CD8-positive, alpha-beta memory T cell (primary cell): ENCODE results near the gene MAPK8IP1. TPM values are rescaled to one million over a fixed set of nuclear protein-coding genes. Genes with fewer than 3 reads are reported as not detected.
A peak's percentile ranks its signal among the peaks of the same experiment; 100 is the strongest.

Source experiments
- CTCF ChIA-PET: fragments of 350-600 bp; sonication (Branson Sonifier 250); formaldehyde crosslinking; loops from one replicate; lab custom pipeline; 2021; ENCODE audit warnings: antibody characterized with exemption; lab: Charles Lee
- POLR2A ChIA-PET: fragments of 350-600 bp; sonication (Branson Sonifier 250); formaldehyde crosslinking; loops from one replicate; lab custom pipeline; 2021; ENCODE audit warnings: antibody characterized with exemption; lab: Charles Lee
- DNase-seq, 5 donors: peaks; one replicate each; pipeline versions ENCODE4 v3.0.0 to v3.0.0-alpha.2; 2020 to 2022; ENCODE audit warnings: mixed read lengths in 1 of 5
- H3K27ac ChIP-seq: one replicate; pipeline ENCODE4 v1.7.0; 2013; ENCODE audit warnings: low read depth, mild to moderate bottlenecking, low read length, moderate library complexity
- H3K27me3 ChIP-seq: 2 replicates; pipeline ENCODE4 v1.7.0; 2013; ENCODE audit warnings: low read length, mild to moderate bottlenecking; ENCODE audit not compliant: insufficient read depth, poor library complexity, severe bottlenecking
- H3K36me3 ChIP-seq: 2 replicates; pipeline ENCODE4 v1.7.0; 2013; ENCODE audit warnings: mild to moderate bottlenecking, low read length, moderate library complexity; ENCODE audit not compliant: insufficient read depth
- H3K4me1 ChIP-seq: 2 replicates; pipeline ENCODE4 v1.7.0; 2013; ENCODE audit warnings: mild to moderate bottlenecking, low read length, moderate library complexity; ENCODE audit not compliant: insufficient read depth
- H3K4me3 ChIP-seq: 2 replicates; pipeline ENCODE4 v1.7.0; 2013; ENCODE audit warnings: mild to moderate bottlenecking, low read length
- H3K9me3 ChIP-seq: 2 replicates; pipeline ENCODE4 v1.7.0; 2013; ENCODE audit warnings: mild to moderate bottlenecking, low read length
- H3K27ac Mint-ChIP-seq, 8 donors: one replicate each; pipeline ENCODE4 v1.8.0; 2020 to 2021; ENCODE audit warnings: mixed read lengths in 8 of 8, mild to moderate bottlenecking in 6 of 8, inconsistent platforms in 3 of 8, moderate library complexity in 3 of 8
- H3K27me3 Mint-ChIP-seq, 2 donors: one replicate each; pipeline ENCODE4 v1.8.0; 2020 to 2021; ENCODE audit warnings: mixed read lengths in 2 of 2, mild to moderate bottlenecking in 1 of 2, moderate library complexity in 1 of 2
- H3K36me3 Mint-ChIP-seq, 3 donors: one replicate each; pipeline ENCODE4 v1.8.0; 2020 to 2021; ENCODE audit warnings: mixed read lengths in 3 of 3, inconsistent platforms in 1 of 3, mild to moderate bottlenecking in 1 of 3
- H3K4me1 Mint-ChIP-seq, 3 donors: one replicate each; pipeline ENCODE4 v1.8.0; 2020 to 2021; ENCODE audit warnings: mixed read lengths in 3 of 3, inconsistent platforms in 1 of 3, mild to moderate bottlenecking in 1 of 3
- H3K4me3 Mint-ChIP-seq, 7 donors: one replicate each; pipeline ENCODE4 v1.8.0; 2020 to 2021; ENCODE audit warnings: mixed read lengths in 7 of 7, mild to moderate bottlenecking in 6 of 7, moderate library complexity in 4 of 7, inconsistent platforms in 2 of 7
- H3K9me3 Mint-ChIP-seq, 5 donors: one replicate each; pipeline ENCODE4 v1.8.0; 2020 to 2022; ENCODE audit warnings: mixed read lengths in 5 of 5, mild to moderate bottlenecking in 3 of 5, moderate library complexity in 2 of 5, inconsistent platforms in 1 of 5
- polyA plus RNA-seq: library from polyadenylated mRNA; unstranded; fragments of 300-500 nt; fragmentation: Illumina TruSeq; gene quantifications from one replicate; pipeline ENCODE4 v1.2.3, GENCODE V29; 2021
- total RNA-seq, 2 experiments: library from RNA; stranded (reverse); gene quantifications; one replicate each; pipeline ENCODE4 v1.2.3, GENCODE V29; 2021

The MAPK8IP1 gene
- total and polyA plus RNA-seq, 3 experiments from 2014 or later: 0.23 to 1.1 (median 0.98) TPM

DNA sequence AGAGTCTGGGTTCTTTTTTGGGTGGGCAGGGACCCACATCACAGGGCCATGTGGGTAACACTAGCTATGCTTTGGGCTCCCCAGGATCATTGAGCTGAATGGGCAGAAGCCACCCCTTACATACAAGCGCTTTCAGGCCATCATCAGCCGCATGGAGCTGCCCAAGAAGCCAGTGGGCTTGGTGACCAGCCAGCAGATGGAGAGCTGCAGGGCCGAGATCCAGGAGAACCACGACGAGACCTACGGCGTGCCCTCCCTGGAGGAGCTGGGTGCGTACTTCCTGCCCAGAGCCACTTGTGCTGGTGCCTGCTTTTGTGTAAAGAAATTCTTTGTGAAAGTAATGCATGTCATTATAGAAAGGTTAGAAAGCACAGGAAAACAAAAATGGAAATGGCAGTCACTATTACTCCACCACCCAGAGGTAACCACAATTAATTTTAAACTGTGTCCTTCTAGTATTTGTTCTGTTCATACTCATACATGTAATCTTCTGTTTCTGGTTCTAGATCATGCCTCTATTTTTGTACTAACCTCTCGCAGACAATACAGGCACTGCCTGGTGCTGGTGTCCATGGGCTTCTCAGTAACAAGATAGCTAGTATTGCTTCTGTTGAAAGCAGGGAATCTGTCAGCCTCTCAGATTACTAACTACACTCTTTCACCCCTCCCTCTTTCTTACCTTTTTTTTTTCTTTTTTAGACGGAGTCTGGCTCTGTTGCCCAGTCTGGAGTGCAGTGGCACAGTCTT is 24.5 kb upstream of the MAPK8IP1 start:
- DNase-seq: no peak
- ChIA-PET POLR2A (no interaction called here), CTCF (interaction anchor here (2.1 kb wide), 1 partner anchor 14 kb away, joined by 5 read pairs; the partner anchor contains the start of gene CRY2)
- H3K4me1 ChIP-seq: no peaks in the 10 kb centered on the region
- no peak overlapping the region for H3K4me3 Mint-ChIP-seq
- H3K36me3 Mint-ChIP-seq: peaks cover 15 to 90% (median 38%) of the 10 kb centered on the region in 3 donors
- H3K27ac ChIP-seq: no peak overlapping the region
- H3K27me3 ChIP-seq: no peaks in the 10 kb centered on the region
- H3K36me3 ChIP-seq: peaks cover 84% of the 10 kb centered on the region
- no peaks in the 10 kb centered on the region for H3K9me3 ChIP-seq
- peak overlapping the region in 1 of 8 donors; percentile 47 for H3K27ac Mint-ChIP-seq
- no peaks in the 10 kb centered on the region for H3K9me3 Mint-ChIP-seq
- H3K4me3 ChIP-seq: no peak overlapping the region
- no peaks in the 10 kb centered on the region for H3K27me3 Mint-ChIP-seq
- H3K4me1 Mint-ChIP-seq: peaks cover 0 to 6% (median 3%) of the 10 kb centered on the region in 3 donors

DNA sequence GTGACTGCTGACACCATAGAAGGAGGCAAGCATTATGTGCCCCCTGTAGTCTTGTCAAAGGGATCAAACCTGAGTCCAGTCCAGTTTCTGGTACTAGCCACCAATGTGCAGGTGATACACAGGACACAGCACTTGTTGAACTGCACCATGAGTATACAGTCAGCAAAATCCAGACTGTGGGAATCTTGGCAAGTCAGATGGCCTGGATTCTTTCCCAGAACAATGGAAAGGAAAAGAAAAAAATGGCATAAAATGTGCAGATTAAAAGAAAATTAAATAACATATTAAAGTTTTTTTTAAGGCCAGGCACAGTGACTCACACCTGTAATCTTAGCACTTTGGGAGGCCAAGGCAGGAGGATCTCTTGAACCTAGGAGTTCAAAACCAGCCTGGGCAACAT is 21.4 kb upstream of the MAPK8IP1 start:
- peaks cover 0 to 1% of the 10 kb centered on the region in 2 donors for H3K27me3 Mint-ChIP-seq
- ChIA-PET POLR2A (no interaction called here), CTCF (no interaction called here)
- Histone ChIP-seq H3K4me3 (no peak overlapping the region), H3K36me3 (peaks cover 77% of the 10 kb centered on the region), H3K27ac (no peak overlapping the region), H3K4me1 (no peaks in the 10 kb centered on the region), H3K9me3 (no peaks in the 10 kb centered on the region), H3K27me3 (no peaks in the 10 kb centered on the region)
- H3K36me3 Mint-ChIP-seq: peaks cover 20 to 91% (median 43%) of the 10 kb centered on the region in 3 donors
- DNase-seq: no peak
- no peaks in the 10 kb centered on the region for H3K9me3 Mint-ChIP-seq
- H3K27ac Mint-ChIP-seq: no peak overlapping the region
- H3K4me3 Mint-ChIP-seq: no peak overlapping the region
- H3K4me1 Mint-ChIP-seq: no peaks in the 10 kb centered on the region

DNA sequence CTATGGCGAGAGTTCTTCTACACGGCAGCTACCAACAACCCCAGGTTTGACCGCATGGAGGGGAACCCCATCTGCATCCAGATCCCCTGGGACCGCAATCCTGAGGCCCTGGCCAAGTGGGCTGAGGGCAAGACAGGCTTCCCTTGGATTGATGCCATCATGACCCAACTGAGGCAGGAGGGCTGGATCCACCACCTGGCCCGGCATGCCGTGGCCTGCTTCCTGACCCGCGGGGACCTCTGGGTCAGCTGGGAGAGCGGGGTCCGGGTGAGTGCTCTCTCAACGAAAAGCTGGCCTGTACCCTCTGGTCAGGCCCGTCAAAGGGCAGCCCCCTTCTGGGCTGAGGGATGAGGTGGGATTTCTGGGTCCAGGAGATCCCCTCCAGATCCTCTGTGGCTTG is 15.9 kb upstream of the MAPK8IP1 start:
- no peaks in the 10 kb centered on the region for H3K9me3 Mint-ChIP-seq
- H3K4me3 Mint-ChIP-seq: no peak overlapping the region
- Histone ChIP-seq H3K4me1 (no peaks in the 10 kb centered on the region), H3K9me3 (no peaks in the 10 kb centered on the region), H3K27me3 (no peaks in the 10 kb centered on the region), H3K36me3 (peaks cover 64% of the 10 kb centered on the region), H3K4me3 (no peak overlapping the region), H3K27ac (no peak overlapping the region)
- H3K27me3 Mint-ChIP-seq: peaks cover 0 to 1% of the 10 kb centered on the region in 2 donors
- ChIA-PET POLR2A (no interaction called here), CTCF (interaction anchor here (1.0 to 1.1 kb wide), 2 partner anchors 17 to 98 kb away, joined by 3 read pairs; no protein-coding TSS in a partner anchor)
- H3K36me3 Mint-ChIP-seq: peaks cover 18 to 93% (median 48%) of the 10 kb centered on the region in 3 donors
- H3K4me1 Mint-ChIP-seq: no peaks in the 10 kb centered on the region
- DNase-seq: no peak
- H3K27ac Mint-ChIP-seq: no peak overlapping the region

DNA sequence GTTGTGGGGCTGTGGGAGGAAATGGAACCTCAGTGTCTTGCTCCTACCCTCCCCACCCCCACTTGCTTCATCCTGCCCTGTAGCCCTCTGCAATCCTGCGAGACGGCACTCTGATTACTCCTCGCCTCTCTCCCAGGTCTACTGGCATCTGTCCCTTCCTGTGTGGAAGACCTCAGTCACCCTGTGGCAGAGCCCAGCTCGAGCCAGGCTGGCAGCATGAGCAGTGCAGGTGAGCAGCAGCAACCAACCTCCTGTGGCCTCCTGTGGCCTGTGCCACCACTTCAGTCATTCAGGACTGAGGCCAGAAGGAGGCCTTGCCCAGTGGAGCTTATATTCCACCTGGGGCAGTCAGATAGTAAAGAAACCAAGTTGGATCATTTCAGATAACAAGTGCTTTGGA is 14.7 kb upstream of the MAPK8IP1 start:
- peaks cover 69% of the 10 kb centered on the region for H3K36me3 ChIP-seq
- DNase-seq: no peak
- Mint-ChIP-seq H3K27ac (peak overlapping the region in 1 of 8 donors; percentile 9), H3K27me3 (peaks cover 0 to 1% of the 10 kb centered on the region in 2 donors), H3K4me3 (no peak overlapping the region), H3K36me3 (peaks cover 15 to 92% (median 44%) of the 10 kb centered on the region in 3 donors), H3K4me1 (no peaks in the 10 kb centered on the region), H3K9me3 (no peaks in the 10 kb centered on the region)
- ChIA-PET POLR2A (interaction anchor here (0.6 kb wide), 1 partner anchor 26 kb away, joined by 3 read pairs; no protein-coding TSS in a partner anchor), CTCF (interaction anchor here (1.1 kb wide), 1 partner anchor 99 kb away, joined by 3 read pairs; no protein-coding TSS in a partner anchor)
- no peak overlapping the region for H3K4me3 ChIP-seq
- H3K9me3 ChIP-seq: no peaks in the 10 kb centered on the region
- H3K4me1 ChIP-seq: no peaks in the 10 kb centered on the region
- no peak overlapping the region for H3K27ac ChIP-seq
- H3K27me3 ChIP-seq: no peaks in the 10 kb centered on the region

DNA sequence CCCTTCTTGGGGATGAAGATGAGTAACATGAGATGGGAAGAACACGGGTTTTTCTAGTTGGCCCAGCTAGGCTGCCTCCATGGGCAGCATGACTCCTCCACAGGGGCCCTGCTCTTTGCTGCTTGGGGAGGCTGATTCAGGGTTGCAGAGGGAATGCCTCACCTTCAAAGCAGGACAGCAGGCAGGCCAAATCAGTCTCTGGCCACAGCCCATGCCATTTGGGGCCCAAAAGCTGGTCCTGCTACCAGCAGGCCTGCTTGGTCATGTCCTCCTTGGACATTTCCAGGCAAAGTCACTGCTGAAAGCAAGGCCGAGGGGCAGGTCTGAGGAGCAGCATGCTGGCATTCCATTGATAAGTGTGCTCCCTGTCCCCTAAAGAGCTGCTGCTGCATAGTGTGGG is 13.8 kb upstream of the MAPK8IP1 start:
- ChIA-PET CTCF (interaction anchor here (1.3 to 2.0 kb wide), 2 partner anchors 23 to 135 kb away, joined by 4 to 5 read pairs; no protein-coding TSS in a partner anchor), POLR2A (no interaction called here)
- no peak overlapping the region for H3K4me3 ChIP-seq
- H3K9me3 ChIP-seq: no peaks in the 10 kb centered on the region
- Mint-ChIP-seq H3K36me3 (peaks cover 10 to 92% (median 40%) of the 10 kb centered on the region in 3 donors), H3K4me1 (no peaks in the 10 kb centered on the region), H3K9me3 (no peaks in the 10 kb centered on the region), H3K27me3 (no peaks in the 10 kb centered on the region), H3K27ac (no peak overlapping the region), H3K4me3 (no peak overlapping the region)
- no peaks in the 10 kb centered on the region for H3K4me1 ChIP-seq
- H3K27me3 ChIP-seq: no peaks in the 10 kb centered on the region
- no peak overlapping the region for H3K27ac ChIP-seq
- peaks cover 63% of the 10 kb centered on the region for H3K36me3 ChIP-seq
- DNase-seq: no peak

DNA sequence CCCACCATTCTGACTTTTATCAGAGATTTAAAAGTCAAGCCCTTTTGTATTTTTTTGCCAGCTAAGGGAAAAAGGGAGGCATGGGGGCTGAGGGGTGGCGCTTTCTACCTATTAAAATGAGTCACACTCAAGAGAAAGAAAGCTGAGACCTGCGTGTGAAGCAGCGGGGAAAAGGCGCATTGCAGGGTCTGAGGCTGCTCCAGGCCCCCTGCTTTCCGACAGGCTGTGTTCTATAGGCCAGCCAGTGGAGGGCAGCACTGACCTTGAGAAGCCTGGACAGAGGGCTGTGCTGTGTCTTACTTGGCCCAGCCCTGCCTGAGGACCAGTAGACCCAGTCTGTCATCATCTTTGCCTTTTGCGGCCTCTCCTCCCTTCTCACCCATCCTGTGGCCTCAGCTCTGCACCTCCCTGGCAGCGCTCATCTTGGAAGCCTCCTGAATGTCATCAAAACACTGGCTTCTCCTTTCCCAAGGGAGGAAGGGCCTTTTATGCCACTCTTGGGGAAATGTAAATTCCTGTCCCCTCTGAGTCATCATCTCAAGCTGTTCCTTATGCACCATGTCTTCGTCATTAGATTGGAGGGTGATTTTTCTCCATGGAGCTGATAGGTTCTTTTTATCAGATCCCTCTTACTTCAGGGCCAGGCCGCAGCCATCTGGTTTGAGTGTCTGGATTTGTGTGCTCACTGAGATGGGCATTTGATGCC is 12.6 kb upstream of the MAPK8IP1 start:
- H3K9me3 ChIP-seq: no peaks in the 10 kb centered on the region
- Mint-ChIP-seq H3K4me3 (no peak overlapping the region), H3K9me3 (no peaks in the 10 kb centered on the region), H3K4me1 (no peaks in the 10 kb centered on the region), H3K27ac (no peak overlapping the region), H3K36me3 (peaks cover 17 to 94% (median 42%) of the 10 kb centered on the region in 3 donors), H3K27me3 (no peaks in the 10 kb centered on the region)
- POLR2A ChIA-PET: no interaction called here
- H3K36me3 ChIP-seq: peaks cover 68% of the 10 kb centered on the region
- H3K27me3 ChIP-seq: no peaks in the 10 kb centered on the region
- no peak overlapping the region for H3K27ac ChIP-seq
- no peak overlapping the region for H3K4me3 ChIP-seq
- CTCF ChIA-PET: interaction anchor here (1.3 to 2.0 kb wide), 4 partner anchors 13 to 134 kb away, joined by 3 to 5 read pairs (median 4); no protein-coding TSS in a partner anchor
- H3K4me1 ChIP-seq: no peaks in the 10 kb centered on the region
- DNase-seq: peak in 2 of 5 donors; percentile 11 to 53

DNA sequence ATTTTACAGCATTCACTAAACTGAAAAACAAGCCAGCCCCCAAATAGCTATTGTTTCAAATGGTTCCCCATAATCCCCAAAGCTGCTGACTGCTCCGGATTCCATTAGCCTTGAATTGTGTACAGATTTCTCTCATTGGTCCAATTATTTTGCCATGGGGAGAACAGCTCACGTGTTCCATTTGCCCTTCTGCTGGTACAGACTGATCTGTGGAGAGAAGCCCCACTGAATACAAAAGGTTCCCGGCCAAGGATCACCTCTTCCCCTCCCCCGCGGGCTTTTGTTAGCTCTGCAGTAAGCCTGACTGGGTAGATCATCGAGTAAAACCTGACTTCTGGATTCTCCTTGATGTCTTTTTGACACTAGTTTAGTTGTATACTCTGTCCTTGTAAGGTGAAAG is 9.1 kb upstream of the MAPK8IP1 start:
- POLR2A ChIA-PET: no interaction called here
- Histone ChIP-seq H3K27ac (no peak overlapping the region), H3K4me3 (no peak overlapping the region), H3K9me3 (no peaks in the 10 kb centered on the region), H3K27me3 (no peaks in the 10 kb centered on the region), H3K36me3 (peaks cover 54% of the 10 kb centered on the region), H3K4me1 (no peaks in the 10 kb centered on the region)
- H3K27me3 Mint-ChIP-seq: no peaks in the 10 kb centered on the region
- CTCF ChIA-PET: no interaction called here
- H3K27ac Mint-ChIP-seq: peak overlapping the region in 1 of 8 donors; percentile 73
- peaks cover 24 to 89% (median 37%) of the 10 kb centered on the region in 3 donors for H3K36me3 Mint-ChIP-seq
- H3K9me3 Mint-ChIP-seq: no peaks in the 10 kb centered on the region
- H3K4me1 Mint-ChIP-seq: no peaks in the 10 kb centered on the region
- peak in 1 of 5 donors; percentile 6 for DNase-seq
- no peak overlapping the region for H3K4me3 Mint-ChIP-seq

DNA sequence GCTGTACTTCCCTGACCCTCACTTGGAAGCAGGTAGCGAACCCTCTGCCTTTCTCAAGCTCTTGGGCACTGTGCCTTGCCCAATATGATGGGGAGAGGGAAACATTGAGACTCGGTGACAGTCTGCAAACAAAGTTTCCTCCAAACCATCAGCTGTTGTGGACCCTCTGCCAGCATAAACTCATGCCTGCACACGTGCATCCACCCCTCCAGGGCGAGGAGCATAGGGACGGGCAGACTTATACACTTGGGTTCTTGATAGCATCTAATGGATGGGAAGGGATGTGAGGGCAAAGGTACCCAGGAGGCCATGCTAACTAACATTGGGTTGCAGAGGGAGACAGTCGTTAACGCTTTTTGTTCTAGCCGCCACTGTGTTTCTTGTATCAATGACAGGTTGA is 8.2 kb upstream of the MAPK8IP1 start:
- DNase-seq: no peak
- no peaks in the 10 kb centered on the region for H3K27me3 Mint-ChIP-seq
- Histone ChIP-seq H3K9me3 (no peaks in the 10 kb centered on the region), H3K27ac (no peak overlapping the region), H3K4me1 (no peaks in the 10 kb centered on the region), H3K4me3 (no peak overlapping the region), H3K36me3 (peaks cover 46% of the 10 kb centered on the region), H3K27me3 (no peaks in the 10 kb centered on the region)
- H3K27ac Mint-ChIP-seq: no peak overlapping the region
- H3K4me1 Mint-ChIP-seq: no peaks in the 10 kb centered on the region
- CTCF ChIA-PET: no interaction called here
- no peak overlapping the region for H3K4me3 Mint-ChIP-seq
- H3K36me3 Mint-ChIP-seq: peaks cover 26 to 88% (median 37%) of the 10 kb centered on the region in 3 donors
- POLR2A ChIA-PET: no interaction called here
- no peaks in the 10 kb centered on the region for H3K9me3 Mint-ChIP-seq
